Fibroblast of the aortic adventitia (primary cell): ENCODE data around the gene SYNE1. TPM values are rescaled to one million over a fixed set of nuclear protein-coding genes. Genes with fewer than 3 reads are reported as not detected.

ENCODE experiments used
- DNase-seq: peaks from one replicate; pipeline ENCODE4 v3.0.0-alpha.2; 2010; ENCODE audit warnings: low read depth
- H3K4me3 ChIP-seq: 2 replicates; pipeline ENCODE4 v1.5.1; 2011; ENCODE audit warnings: low read depth, mild to moderate bottlenecking, control low read depth, low read length, moderate library complexity
- CTCF ChIP-seq: IDR thresholded peaks from 2 replicates; pipeline ENCODE4 v1.5.1; 2011; ENCODE audit warnings: mild to moderate bottlenecking, low read length, control low read depth, inconsistent platforms; ENCODE audit not compliant: insufficient read depth
- total RNA-seq: library from RNA; depleted of rRNA; stranded (reverse); fragments of >200 nt; gene quantifications from 2 replicates; pipeline ENCODE4 v1.2.3, GENCODE V29; 2012; ENCODE audit warnings: low replicate concordance

The SYNE1 gene
- total RNA-seq, 1 donor: 193 TPM

DNA sequence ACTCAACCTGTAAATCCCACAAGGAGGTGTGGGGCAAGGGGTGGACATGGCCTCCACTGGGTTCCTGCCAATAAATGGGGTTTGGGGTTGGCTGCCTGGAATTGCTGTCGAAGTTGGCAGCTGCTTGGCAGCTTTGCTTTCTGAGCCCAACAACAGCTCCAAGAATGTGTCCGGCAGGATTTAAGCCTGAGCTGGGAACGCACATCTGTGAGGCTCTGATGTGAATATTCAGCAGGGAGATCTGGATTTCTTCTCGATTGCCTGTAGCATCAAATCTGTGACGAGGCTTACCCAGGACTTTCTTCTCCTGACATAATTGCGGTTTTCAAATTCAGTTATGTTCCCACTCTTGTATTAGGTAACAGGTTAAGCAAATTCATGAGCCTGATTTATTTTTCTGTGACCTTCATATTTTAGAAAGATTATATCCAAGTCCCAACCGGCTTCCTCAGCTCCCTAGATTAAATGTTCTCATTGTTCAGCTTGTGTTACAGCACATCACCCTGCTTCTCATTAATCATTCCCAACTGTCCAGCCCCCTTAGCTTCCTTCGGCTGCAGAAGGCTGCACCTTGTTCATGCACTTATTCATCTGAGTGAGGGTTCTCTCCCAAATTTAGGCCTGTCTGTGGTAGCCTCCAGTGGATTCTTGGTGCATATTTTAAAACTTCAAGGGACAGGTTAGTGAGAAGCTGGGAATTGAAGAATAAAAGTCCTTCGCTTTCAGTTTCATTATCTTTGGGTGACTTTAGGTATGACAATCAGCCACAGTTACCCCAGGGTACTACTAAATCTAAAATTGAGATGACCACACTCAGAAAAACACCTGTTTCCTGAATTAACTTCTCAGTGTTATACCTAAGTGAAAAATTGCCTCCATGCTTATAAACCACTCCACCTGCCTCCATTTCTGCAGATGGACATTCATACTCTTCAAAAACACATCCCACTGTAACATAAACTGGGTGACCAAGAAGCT, 519.7 kb downstream of the SYNE1 start:
- peak; percentile 86 for DNase-seq

DNA sequence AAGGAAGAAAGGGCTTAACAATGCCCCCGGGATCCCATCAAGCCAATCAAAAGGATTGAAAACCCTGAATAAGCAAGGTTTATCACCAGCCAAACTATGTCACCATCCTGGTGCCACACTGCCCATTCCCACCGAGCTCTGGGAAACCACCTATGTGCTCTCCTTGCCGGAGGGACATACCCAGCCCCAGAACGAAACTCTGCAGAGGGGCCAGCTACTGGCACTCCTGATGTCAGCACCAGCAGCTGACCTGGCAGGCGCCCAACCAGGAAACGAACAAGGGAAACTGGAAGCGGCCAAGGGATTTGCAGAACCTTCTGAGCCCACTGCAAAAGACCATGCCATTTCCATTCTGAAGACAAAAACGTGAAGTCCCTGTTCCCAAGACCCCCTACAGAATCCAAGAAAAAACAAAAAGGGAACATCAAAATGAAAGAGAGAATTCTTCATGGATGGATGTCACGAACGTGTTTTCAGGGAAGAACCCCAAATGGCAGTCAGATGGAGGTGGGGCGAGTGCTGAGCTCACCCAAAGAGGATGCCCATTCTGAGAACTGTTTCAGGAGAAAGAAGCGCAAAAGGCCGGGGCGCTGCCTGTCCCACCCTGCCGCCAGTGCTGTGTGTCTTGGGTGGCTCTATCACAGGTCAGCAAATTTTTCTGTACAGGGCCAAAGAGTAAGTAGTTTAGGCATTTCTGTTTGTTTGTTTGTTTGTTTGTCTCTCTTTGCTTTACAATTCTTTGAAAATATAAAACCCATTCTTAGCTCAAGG, 524.5 kb downstream of the SYNE1 start:
- DNase-seq: no peak
- no peak overlapping the region for H3K4me3 ChIP-seq
- TF ChIP-seq CTCF: no peak

More for the DNA sequence above, 519.7 kb downstream of the SYNE1 start:
- no peak overlapping the region for H3K4me3 ChIP-seq
- TF ChIP-seq CTCF: no peak

- H3K4me3 ChIP-seq: no peak overlapping the region
- TF ChIP-seq CTCF: no peak
- peak; percentile 59 for DNase-seq
These were observed 526.0 kb downstream of the SYNE1 start for GRCh38 chr6:152110886-152111820.

- DNase-seq: no peak
- no peak for TF ChIP-seq CTCF
- no peak overlapping the region for H3K4me3 ChIP-seq
These were observed 529.2 kb downstream of the SYNE1 start for GRCh38 chr6:152107973-152108372.

- no peak for TF ChIP-seq CTCF
- no peak overlapping the region for H3K4me3 ChIP-seq
- DNase-seq: peak; percentile 70
These were observed 537.0 kb downstream of the SYNE1 start for GRCh38 chr6:152100183-152100618.
